Breast epithelium (tissue), 3 donors: Measurements from ENCODE around the gene BRAT1.

ENCODE experiments used
- CTCF ChIP-seq, 3 donors: fragments of 450-650 bp; IDR thresholded peaks; one replicate each; pipeline ENCODE4 v1.5.1; 2016 to 2017; ENCODE audit warnings: antibody characterized with exemption in 3 of 3, mild to moderate bottlenecking in 3 of 3, moderate library complexity in 3 of 3
- POLR2A ChIP-seq: fragments of 450-650 bp; IDR thresholded peaks from one replicate; pipeline ENCODE4 v1.6.1; 2016; ENCODE audit warnings: antibody characterized with exemption, mild to moderate bottlenecking, moderate library complexity
- POLR2AphosphoS5 ChIP-seq, 3 donors: sonication (generic); formaldehyde crosslinking; IDR thresholded peaks; one replicate each; pipeline ENCODE4 v1.6.1; 2017; ENCODE audit warnings: antibody characterized with exemption in 3 of 3

GRCh38 chr7:2517026-2517425 lies 38.3 kb downstream of the BRAT1 start:
- no peak for TF ChIP-seq CTCF (IDR thresholded peaks at IDR 0.05)
- TF ChIP-seq POLR2A: no peak
- TF ChIP-seq POLR2AphosphoS5 (IDR thresholded peaks at IDR 0.05): no peak
